ENCODE data around the gene ZNF574. TPM values are rescaled to one million over a fixed set of nuclear protein-coding genes. Genes with fewer than 3 reads are reported as not detected.

The ZNF574 gene
- total RNA-seq, 1 experiment from 2014 or later: 22.4 TPM

DNA sequence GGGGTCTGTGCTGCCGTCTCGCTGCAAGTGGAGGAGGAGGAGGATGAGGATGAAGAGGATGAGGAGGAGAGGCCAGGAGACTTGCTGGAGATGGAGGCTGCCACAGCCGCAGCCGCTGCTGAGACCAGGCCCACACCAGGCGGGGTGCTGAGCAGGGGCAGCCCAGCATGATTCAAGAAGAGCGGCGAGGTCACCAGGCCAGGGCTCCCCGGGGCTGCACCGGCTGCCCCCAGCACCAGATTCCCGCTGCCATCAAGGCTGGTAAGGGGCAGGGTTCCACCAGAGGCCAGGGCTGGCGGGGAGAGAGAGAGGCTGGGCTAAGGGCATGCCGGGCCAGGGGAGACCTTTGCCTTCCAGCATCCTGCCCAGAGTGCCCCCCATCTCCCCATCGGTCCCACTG is 15.3 kb downstream of the ZNF574 start:
- Mint-ChIP-seq H3K27ac (ENCODE audit: unreplicated experiment) (no peak overlapping the region), H3K4me1 (ENCODE audit: low read depth, unreplicated experiment) (peaks cover 5% of the 10 kb centered on the region), H3K9me3 (ENCODE audit: unreplicated experiment) (no peaks in the 10 kb centered on the region), H3K27me3 (ENCODE audit: insufficient read depth, unreplicated experiment) (peaks cover 4% of the 10 kb centered on the region), H3K4me3 (ENCODE audit: unreplicated experiment) (no peak overlapping the region), H3K36me3 (ENCODE audit: insufficient read depth, unreplicated experiment) (no peaks in the 10 kb centered on the region)
- DNase-seq: no peak
- intact Hi-C loops (cut with micrococcal nuclease; ENCODE audit: unreplicated experiment): no loop called here
- POLR2A ChIA-PET: no interaction called here
- TF ChIP-seq, protein P1, sequence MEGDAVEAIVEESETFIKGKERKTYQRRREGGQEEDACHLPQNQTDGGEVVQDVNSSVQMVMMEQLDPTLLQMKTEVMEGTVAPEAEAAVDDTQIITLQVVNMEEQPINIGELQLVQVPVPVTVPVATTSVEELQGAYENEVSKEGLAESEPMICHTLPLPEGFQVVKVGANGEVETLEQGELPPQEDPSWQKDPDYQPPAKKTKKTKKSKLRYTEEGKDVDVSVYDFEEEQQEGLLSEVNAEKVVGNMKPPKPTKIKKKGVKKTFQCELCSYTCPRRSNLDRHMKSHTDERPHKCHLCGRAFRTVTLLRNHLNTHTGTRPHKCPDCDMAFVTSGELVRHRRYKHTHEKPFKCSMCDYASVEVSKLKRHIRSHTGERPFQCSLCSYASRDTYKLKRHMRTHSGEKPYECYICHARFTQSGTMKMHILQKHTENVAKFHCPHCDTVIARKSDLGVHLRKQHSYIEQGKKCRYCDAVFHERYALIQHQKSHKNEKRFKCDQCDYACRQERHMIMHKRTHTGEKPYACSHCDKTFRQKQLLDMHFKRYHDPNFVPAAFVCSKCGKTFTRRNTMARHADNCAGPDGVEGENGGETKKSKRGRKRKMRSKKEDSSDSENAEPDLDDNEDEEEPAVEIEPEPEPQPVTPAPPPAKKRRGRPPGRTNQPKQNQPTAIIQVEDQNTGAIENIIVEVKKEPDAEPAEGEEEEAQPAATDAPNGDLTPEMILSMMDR (IDR thresholded peaks at IDR 0.05; ENCODE audit: insufficient read depth in 1 of 2, low read depth in 1 of 2, low read length in 1 of 2, severe bottlenecking in 1 of 2, unreplicated experiment in 1 of 2): no peak
- CTCF ChIA-PET: interaction anchor here (1.0 kb wide), 1 partner anchor 10 kb away, joined by 5 read pairs; no protein-coding TSS in a partner anchor
- H3K36me3 ChIP-seq (ENCODE audit: control insufficient read depth, insufficient read depth, low read length): no peaks in the 10 kb centered on the region
- H3K4me3 ChIP-seq (ENCODE audit: low read depth, low read length): no peak overlapping the region
- BruUV-seq (replicated peaks): no TSS peak
- no peaks in the 10 kb centered on the region for H3K27me3 ChIP-seq (replicated peaks; ENCODE audit: control insufficient read depth, insufficient read depth, low read length)
- no peaks in the 10 kb centered on the region for H3K4me1 ChIP-seq
- no peaks in the 10 kb centered on the region for H3K9me3 ChIP-seq

DNA sequence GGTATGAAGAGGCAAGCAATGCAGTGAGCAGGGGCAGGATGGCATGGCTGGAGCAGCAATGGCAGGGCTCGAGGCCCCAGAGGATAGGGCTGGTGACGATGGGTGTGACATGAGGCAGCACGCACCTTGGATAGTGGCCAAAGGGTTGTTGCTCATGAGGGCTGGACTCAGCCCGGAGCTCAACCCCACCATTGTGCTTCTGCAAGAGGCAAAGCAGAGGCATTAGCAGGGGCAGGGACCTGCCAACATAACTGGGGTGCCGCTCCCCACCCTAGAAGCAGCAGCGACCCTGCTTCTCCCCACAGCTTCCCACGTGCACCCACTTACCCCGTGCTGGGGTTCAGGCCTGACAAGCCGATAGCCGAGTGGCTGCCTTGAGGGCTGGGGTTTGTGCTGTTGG is 15.8 kb downstream of the ZNF574 start:
- no peak overlapping the region for H3K4me3 ChIP-seq (ENCODE audit: low read depth, low read length)
- BruUV-seq (replicated peaks): no TSS peak
- H3K36me3 Mint-ChIP-seq (ENCODE audit: insufficient read depth, unreplicated experiment): no peaks in the 10 kb centered on the region
- H3K36me3 ChIP-seq (ENCODE audit: control insufficient read depth, insufficient read depth, low read length): no peaks in the 10 kb centered on the region
- POLR2A ChIA-PET: no interaction called here
- DNase-seq: no peak
- H3K4me1 Mint-ChIP-seq (ENCODE audit: low read depth, unreplicated experiment): peaks cover 5% of the 10 kb centered on the region
- H3K9me3 Mint-ChIP-seq (ENCODE audit: unreplicated experiment): no peaks in the 10 kb centered on the region
- no peak overlapping the region for H3K27ac Mint-ChIP-seq (ENCODE audit: unreplicated experiment)
- H3K9me3 ChIP-seq: no peaks in the 10 kb centered on the region
- intact Hi-C loops (cut with micrococcal nuclease; ENCODE audit: unreplicated experiment): no loop called here
- peaks cover 4% of the 10 kb centered on the region for H3K27me3 Mint-ChIP-seq (ENCODE audit: insufficient read depth, unreplicated experiment)
- no peak overlapping the region for H3K4me3 Mint-ChIP-seq (ENCODE audit: unreplicated experiment)
- no peaks in the 10 kb centered on the region for H3K4me1 ChIP-seq
- CTCF ChIA-PET: interaction anchor here (1.0 kb wide), 1 partner anchor 10 kb away, joined by 5 read pairs; no protein-coding TSS in a partner anchor
- no peaks in the 10 kb centered on the region for H3K27me3 ChIP-seq (replicated peaks; ENCODE audit: control insufficient read depth, insufficient read depth, low read length)
- TF ChIP-seq, protein P1 (IDR thresholded peaks at IDR 0.05; ENCODE audit: insufficient read depth in 1 of 2, low read depth in 1 of 2, low read length in 1 of 2, severe bottlenecking in 1 of 2, unreplicated experiment in 1 of 2): no peak

DNA sequence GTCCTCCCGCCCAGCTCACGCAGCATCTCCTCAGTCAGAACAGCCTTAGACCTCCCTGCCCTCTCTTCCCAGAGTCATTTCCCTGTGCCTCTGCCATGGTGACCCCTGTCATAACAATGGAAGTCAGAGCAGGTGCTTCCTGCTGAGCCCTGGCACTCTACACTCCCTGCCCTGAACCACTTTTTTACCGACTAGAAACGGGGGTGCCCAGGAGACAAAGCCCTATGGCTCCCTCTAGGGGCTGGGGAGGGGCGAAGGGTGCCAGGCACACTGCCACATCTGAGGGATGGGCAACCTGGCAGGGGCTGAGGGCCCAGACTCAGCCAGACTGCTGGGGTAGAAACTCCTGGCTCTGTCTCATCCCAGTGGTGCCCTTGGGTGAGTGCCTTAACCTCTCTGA is 16.4 kb downstream of the ZNF574 start:
- POLR2A ChIA-PET: interaction anchor here (0.6 kb wide), 1 partner anchor 233 kb away, joined by 5 read pairs; the partner anchor contains the start of gene RPS19
- DNase-seq: peak in 1 of 2 experiments; percentile 52
- Histone ChIP-seq H3K4me3 (ENCODE audit: low read depth, low read length) (no peak overlapping the region), H3K36me3 (ENCODE audit: control insufficient read depth, insufficient read depth, low read length) (no peaks in the 10 kb centered on the region), H3K9me3 (no peaks in the 10 kb centered on the region), H3K27me3 (replicated peaks; ENCODE audit: control insufficient read depth, insufficient read depth, low read length) (no peaks in the 10 kb centered on the region), H3K4me1 (no peaks in the 10 kb centered on the region)
- H3K36me3 Mint-ChIP-seq (ENCODE audit: insufficient read depth, unreplicated experiment): no peaks in the 10 kb centered on the region
- TF ChIP-seq, protein P1 (IDR thresholded peaks at IDR 0.05; ENCODE audit: insufficient read depth in 1 of 2, low read depth in 1 of 2, low read length in 1 of 2, severe bottlenecking in 1 of 2, unreplicated experiment in 1 of 2): peak; percentile 51 to 60
- H3K27me3 Mint-ChIP-seq (ENCODE audit: insufficient read depth, unreplicated experiment): peaks cover 4% of the 10 kb centered on the region
- H3K9me3 Mint-ChIP-seq (ENCODE audit: unreplicated experiment): no peaks in the 10 kb centered on the region
- intact Hi-C loops (cut with micrococcal nuclease; ENCODE audit: unreplicated experiment): no loop called here
- CTCF ChIA-PET: interaction anchor here (1.0 kb wide), 1 partner anchor 11 kb away, joined by 5 read pairs; no protein-coding TSS in a partner anchor
- BruUV-seq (replicated peaks): no TSS peak
- no peak overlapping the region for H3K4me3 Mint-ChIP-seq (ENCODE audit: unreplicated experiment)
- no peak overlapping the region for H3K27ac Mint-ChIP-seq (ENCODE audit: unreplicated experiment)
- H3K4me1 Mint-ChIP-seq (ENCODE audit: low read depth, unreplicated experiment): peaks cover under 1% of the 10 kb centered on the region

All from Caco-2 (cell line).